ENCODE results near the gene ARHGDIB.

Gene ARHGDIB

GRCh38 chr12:14982562-14982961 lies 21.2 kb upstream of the ARHGDIB start:
- DNase-seq: no peak

- DNase-seq: no peak
These were observed 19.6 kb upstream of the ARHGDIB start for GRCh38 chr12:14981049-14981448.

GRCh38 chr12:14979468-14979867 lies 18.1 kb upstream of the ARHGDIB start:
- no peak for DNase-seq

- no peak for DNase-seq
These were observed 15.3 kb upstream of the ARHGDIB start for GRCh38 chr12:14976658-14977057.

- DNase-seq: no peak
These were observed 14.1 kb upstream of the ARHGDIB start for GRCh38 chr12:14975457-14975856.

- no peak for DNase-seq
These were observed 13.2 kb upstream of the ARHGDIB start for GRCh38 chr12:14974633-14975032.

GRCh38 chr12:14972816-14973215 lies 11.4 kb upstream of the ARHGDIB start, which contains the start of gene PDE6H:
PDE6H (plus strand) TSS chr12:14973042; CDS start chr12:14978013, 4,971 bp downstream.
- no peak for DNase-seq

GRCh38 chr12:14970473-14970872 lies 9.1 kb upstream of the ARHGDIB start:
- no peak for DNase-seq

- no peak for DNase-seq
These were observed 7.1 kb upstream of the ARHGDIB start for GRCh38 chr12:14968478-14968877.

GRCh38 chr12:14965221-14965620 lies 3.8 kb upstream of the ARHGDIB start:
- no peak for DNase-seq

GRCh38 chr12:14964406-14964805 lies 3.0 kb upstream of the ARHGDIB start:
- no peak for DNase-seq

GRCh38 chr12:14963520-14963919 lies 2.1 kb upstream of the ARHGDIB start:
- no peak for DNase-seq

- no peak for DNase-seq
These were observed 1.4 kb upstream of the ARHGDIB start for GRCh38 chr12:14962797-14963196.

GRCh38 chr12:14962153-14962539 lies 745 bp upstream of the ARHGDIB start:
- no peak for DNase-seq

GRCh38 chr12:14960548-14961465 lies 594 bp downstream of the ARHGDIB start:
- peak; percentile 15 for DNase-seq

GRCh38 chr12:14959916-14960496 lies 1.4 kb downstream of the ARHGDIB start:
- DNase-seq: no peak

- DNase-seq: no peak
These were observed 1.9 kb downstream of the ARHGDIB start for GRCh38 chr12:14959463-14959862.

GRCh38 chr12:14959126-14959440 lies 2.3 kb downstream of the ARHGDIB start:
- no peak for DNase-seq

GRCh38 chr12:14958361-14959125 lies 2.9 kb downstream of the ARHGDIB start:
- DNase-seq: no peak

- DNase-seq: no peak
These were observed 3.7 kb downstream of the ARHGDIB start for GRCh38 chr12:14957551-14958168.

GRCh38 chr12:14956905-14957304 lies 4.5 kb downstream of the ARHGDIB start:
- DNase-seq: no peak

- no peak for DNase-seq
These were observed 5.1 kb downstream of the ARHGDIB start for GRCh38 chr12:14956024-14956891.
